Keratinocyte (primary cell): ENCODE measurements around the gene CERS2. TPM values are rescaled to one million over a fixed set of nuclear protein-coding genes. Genes with fewer than 3 reads are reported as not detected.

Source experiments
- DNase-seq: peaks from one replicate; pipeline ENCODE4 v3.0.0-alpha.2; 2011; ENCODE audit warnings: low read depth, missing footprints, low spot score
- FAIRE-seq: peaks from 2 replicates; lab custom pipeline; 2011; peaks lifted over from hg19 to GRCh38; lab: Jason Lieb, UNC
- H2AFZ ChIP-seq: 2 replicates; pipeline ENCODE4 v1.6.0; 2012; ENCODE audit warnings: low read length, control low read depth, inconsistent platforms; ENCODE audit not compliant: control insufficient read depth
- H3K27ac ChIP-seq: 2 replicates; pipeline ENCODE4 v1.5.1; 2011; ENCODE audit warnings: low read length; ENCODE audit not compliant: control insufficient read depth, insufficient read depth
- H3K27me3 ChIP-seq: 3 replicates; pipeline ENCODE4 v1.6.0; 2011; ENCODE audit warnings: low read length; ENCODE audit not compliant: control insufficient read depth, insufficient read depth; ENCODE audit errors: extremely low read depth
- H3K36me3 ChIP-seq, 2 experiments: 2 replicates in 1 of 2; 3 replicates in 1 of 2; pipeline ENCODE4 v1.5.1; 2011; ENCODE audit warnings: low read length in 2 of 2, mild to moderate bottlenecking in 1 of 2; ENCODE audit not compliant: control insufficient read depth in 2 of 2, insufficient read depth in 2 of 2; ENCODE audit errors: extremely low read depth in 1 of 2
- H3K4me1 ChIP-seq: 3 replicates; pipeline ENCODE4 v1.5.1; 2011; ENCODE audit warnings: low read length; ENCODE audit not compliant: control insufficient read depth, insufficient read depth; ENCODE audit errors: extremely low read depth
- H3K4me2 ChIP-seq: 3 replicates; pipeline ENCODE4 v1.6.0; 2011; ENCODE audit warnings: low read depth, low read length; ENCODE audit not compliant: control insufficient read depth, insufficient read depth; ENCODE audit errors: extremely low read depth
- H3K4me3 ChIP-seq, 3 experiments: fragments of 200-600 bp in 1 of 3; sonication (generic) in 1 of 3; 2 replicates in 2 of 3; 3 replicates in 1 of 3; pipeline ENCODE4 v1.5.1; 2011 to 2016; ENCODE audit warnings: low read length in 3 of 3, mild to moderate bottlenecking in 3 of 3, control low read depth in 2 of 3, inconsistent platforms in 1 of 3, low read depth in 1 of 3, mixed read lengths in 1 of 3, mixed run types in 1 of 3, moderate library complexity in 1 of 3; ENCODE audit not compliant: control insufficient read depth in 2 of 3, insufficient read depth in 2 of 3; ENCODE audit errors: extremely low read depth in 1 of 3
- H3K79me2 ChIP-seq: 2 replicates; pipeline ENCODE4 v1.6.0; 2012; ENCODE audit warnings: low read length; ENCODE audit not compliant: control insufficient read depth, insufficient read depth
- H3K9ac ChIP-seq: 3 replicates; pipeline ENCODE4 v1.6.0; 2011; ENCODE audit warnings: low read length; ENCODE audit not compliant: control insufficient read depth, insufficient read depth; ENCODE audit errors: extremely low read depth
- H3K9me1 ChIP-seq: 3 replicates; pipeline ENCODE4 v1.6.0; 2011; ENCODE audit warnings: low read length; ENCODE audit not compliant: control insufficient read depth, insufficient read depth; ENCODE audit errors: extremely low read depth
- H3K9me3 ChIP-seq: 2 replicates; pipeline ENCODE4 v1.5.1; 2012; ENCODE audit warnings: low read depth, low read length; ENCODE audit not compliant: control insufficient read depth
- H4K20me1 ChIP-seq: 3 replicates; pipeline ENCODE4 v1.6.0; 2011; ENCODE audit warnings: low read length; ENCODE audit not compliant: control insufficient read depth, insufficient read depth; ENCODE audit errors: extremely low read depth
- CTCF ChIP-seq, 3 experiments: IDR thresholded peaks in 1 of 3; conservative IDR thresholded peaks in 1 of 3; optimal IDR thresholded peaks in 1 of 3; 2 replicates in 2 of 3; 3 replicates in 1 of 3; pipeline versions ENCODE3 to v1.5.1; 2011; ENCODE audit warnings: low read length in 3 of 3, mild to moderate bottlenecking in 3 of 3, moderate library complexity in 2 of 3, control low read depth in 1 of 3, inconsistent platforms in 1 of 3; ENCODE audit not compliant: insufficient read depth in 2 of 3; ENCODE audit errors: extremely low read depth in 1 of 3
- EZH2 ChIP-seq: IDR thresholded peaks from one replicate; pipeline ENCODE4 v1.6.1; 2012; ENCODE audit warnings: inconsistent platforms, mild to moderate bottlenecking, low read length, moderate library complexity
- dilution Hi-C: fragments of 300-500 bp; cut with MboI; formaldehyde crosslinking; loops from one replicate; pipeline ENCODE4 v1.7.0; 2020; ENCODE audit warnings: low sequenced_read_pairs; ENCODE audit not compliant: extremely low pct_ligation_motif_present
- polyA plus RNA-seq, 5 experiments: library from polyadenylated mRNA; depleted of rRNA in 3 of 5; stranded (reverse) in 3 of 5; stranded (forward) in 1 of 5; unstranded in 1 of 5; fragments of >200 nt; gene quantifications; 1 replicate in 1 of 5; 2 replicates in 3 of 5; 3 replicates in 1 of 5; pipeline versions ENCODE4 v1.2.1 to v1.2.3, GENCODE V29; 2011 to 2012; ENCODE audit warnings: missing spikeins in 2 of 5, low read depth in 1 of 5, low replicate concordance in 1 of 5

CERS2 gene
- polyA plus RNA-seq, 1 donor (not counting 4 experiments of a cell fraction or from before 2014, with no cell fraction given) = 121 TPM

GRCh38 chr1:150965605-150966004 is 9.0 kb downstream of the CERS2 start:
- H3K27me3 ChIP-seq = no peaks in the 10 kb centered on the region
- no peak overlapping the region for H3K4me3 ChIP-seq
- TF ChIP-seq EZH2 = no peak
- no peak for TF ChIP-seq CTCF (optimal IDR thresholded peaks at IDR 0.05 in 1 of 3, IDR thresholded peaks at IDR 0.05 in 1 of 3, conservative IDR thresholded peaks at IDR 0.05 in 1 of 3; ENCODE audit: extremely low read depth in 1 of 3, insufficient read depth in 2 of 3, low read length in 3 of 3)
- no peak overlapping the region for H3K4me2 ChIP-seq
- no peaks in the 10 kb centered on the region for H3K9me3 ChIP-seq
- dilution Hi-C loops = no loop called here
- peaks cover 46 to 58% of the 10 kb centered on the region in 2 experiments for H3K36me3 ChIP-seq
- DNase-seq = no peak
- peaks cover 2% of the 10 kb centered on the region for H4K20me1 ChIP-seq
- H3K4me1 ChIP-seq = no peaks in the 10 kb centered on the region
- no peak overlapping the region for H3K9ac ChIP-seq
- no peak overlapping the region for H3K27ac ChIP-seq
- no peak overlapping the region for H2AFZ ChIP-seq
- H3K79me2 ChIP-seq = peaks cover 22% of the 10 kb centered on the region
- no peak for FAIRE-seq
- no peaks in the 10 kb centered on the region for H3K9me1 ChIP-seq

- peaks cover 10% of the 10 kb centered on the region for H3K79me2 ChIP-seq
- peaks cover 2% of the 10 kb centered on the region for H4K20me1 ChIP-seq
- no peaks in the 10 kb centered on the region for H3K9me3 ChIP-seq
- no peak overlapping the region for H3K9ac ChIP-seq
- no peak overlapping the region for H3K27ac ChIP-seq
- dilution Hi-C loops = no loop called here
- H3K4me1 ChIP-seq = no peaks in the 10 kb centered on the region
- H3K36me3 ChIP-seq = peaks cover 48 to 61% of the 10 kb centered on the region in 2 experiments
- no peak for TF ChIP-seq EZH2
- no peak for TF ChIP-seq CTCF (optimal IDR thresholded peaks at IDR 0.05 in 1 of 3, IDR thresholded peaks at IDR 0.05 in 1 of 3, conservative IDR thresholded peaks at IDR 0.05 in 1 of 3; ENCODE audit: extremely low read depth in 1 of 3, insufficient read depth in 2 of 3, low read length in 3 of 3)
- no peak overlapping the region for H3K4me2 ChIP-seq
- no peak for FAIRE-seq
- H2AFZ ChIP-seq = no peak overlapping the region
- H3K27me3 ChIP-seq = no peaks in the 10 kb centered on the region
- H3K4me3 ChIP-seq = no peak overlapping the region
- no peak for DNase-seq
- no peaks in the 10 kb centered on the region for H3K9me1 ChIP-seq
Measured at GRCh38 chr1:150964164-150964489, 10.5 kb downstream of the CERS2 start.
